ENCODE measurements around the gene MUC2.

DNA sequence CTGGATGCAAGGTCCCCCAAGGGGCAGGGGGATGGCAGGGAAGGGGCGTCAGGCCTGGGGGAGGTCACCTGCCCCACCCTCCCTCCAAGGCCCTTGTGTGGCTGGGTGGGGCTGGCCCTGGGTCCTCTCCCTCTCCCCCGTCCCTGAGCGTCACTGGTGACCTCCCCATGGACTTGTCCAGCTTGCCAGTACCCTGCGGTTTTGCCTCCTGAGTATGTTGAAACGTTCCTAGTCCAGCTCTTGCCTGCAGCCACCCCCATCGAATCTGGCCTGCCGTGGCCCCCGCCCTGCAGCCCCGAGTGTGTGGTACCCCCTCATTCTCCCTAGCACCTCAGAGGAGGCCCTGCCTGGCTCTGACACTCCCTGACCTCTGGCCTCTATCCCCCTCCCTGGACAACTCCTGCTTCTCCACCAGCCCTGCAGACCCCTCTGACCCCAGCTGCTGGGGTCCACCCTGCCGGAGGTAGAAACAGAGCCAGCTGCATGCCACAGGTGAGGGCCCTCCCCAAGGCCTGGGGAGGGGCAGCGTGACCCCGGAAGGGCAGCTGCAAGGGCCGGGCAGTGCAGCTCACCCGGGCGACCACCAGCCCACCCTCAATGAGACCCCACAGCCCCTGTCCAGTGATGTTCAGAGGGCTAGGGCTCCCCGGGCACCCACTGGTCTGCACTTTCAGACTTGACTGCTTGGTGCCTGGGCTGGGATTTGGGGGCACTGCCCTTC lies 34.1 kb upstream of the MUC2 start:
- no peak for TF ChIP-seq RFX5 (IDR thresholded peaks at IDR 0.05; ENCODE audit: low read depth, low read length)
- TF ChIP-seq SMC3 (IDR thresholded peaks at IDR 0.05; ENCODE audit: low read depth, low read length), result no peak

All from IMR-90 (cell line).